ENCODE measurements around the gene KLHL35.
A peak's percentile ranks its signal among the peaks of the same experiment; 100 is the strongest.

KLHL35 gene

GRCh38 chr11:75478783-75479596 lies 46.0 kb upstream of the KLHL35 start:
- no peak overlapping the region for H3K4me3 ChIP-seq (replicated peaks; ENCODE audit: low read depth, low read length)
- DNase-seq (ENCODE audit: low read depth), result no peak
- no peak for TF ChIP-seq CTCF (IDR thresholded peaks at IDR 0.05; ENCODE audit: low read length, missing control alignments)

GRCh38 chr11:75477614-75477935 lies 44.6 kb upstream of the KLHL35 start:
- no peak for TF ChIP-seq CTCF (IDR thresholded peaks at IDR 0.05; ENCODE audit: low read length, missing control alignments)
- no peak overlapping the region for H3K4me3 ChIP-seq (replicated peaks; ENCODE audit: low read depth, low read length)
- DNase-seq (ENCODE audit: low read depth), result no peak

- DNase-seq (ENCODE audit: low read depth), result no peak
- no peak overlapping the region for H3K4me3 ChIP-seq (replicated peaks; ENCODE audit: low read depth, low read length)
- TF ChIP-seq CTCF (IDR thresholded peaks at IDR 0.05; ENCODE audit: low read length, missing control alignments), result no peak
Observed at GRCh38 chr11:75476739-75477613, 44.0 kb upstream of the KLHL35 start.

GRCh38 chr11:75475767-75476650 lies 43.0 kb upstream of the KLHL35 start:
- no peak overlapping the region for H3K4me3 ChIP-seq (replicated peaks; ENCODE audit: low read depth, low read length)
- DNase-seq (ENCODE audit: low read depth), result peak; percentile 54
- no peak for TF ChIP-seq CTCF (IDR thresholded peaks at IDR 0.05; ENCODE audit: low read length, missing control alignments)

- DNase-seq (ENCODE audit: low read depth), result peak; percentile 61
- no peak for TF ChIP-seq CTCF (IDR thresholded peaks at IDR 0.05; ENCODE audit: low read length, missing control alignments)
- H3K4me3 ChIP-seq (replicated peaks; ENCODE audit: low read depth, low read length), result no peak overlapping the region
Observed at GRCh38 chr11:75474878-75475766, 42.1 kb upstream of the KLHL35 start.

GRCh38 chr11:75474240-75474639 lies 41.2 kb upstream of the KLHL35 start:
- no peak for TF ChIP-seq CTCF (IDR thresholded peaks at IDR 0.05; ENCODE audit: low read length, missing control alignments)
- H3K4me3 ChIP-seq (replicated peaks; ENCODE audit: low read depth, low read length), result no peak overlapping the region
- DNase-seq (ENCODE audit: low read depth), result no peak

Measured in fibroblast of pulmonary artery (primary cell).